Natural killer cell (primary cell): ENCODE results near the gene FAM199X. TPM values are rescaled to one million over a fixed set of nuclear protein-coding genes. Genes with fewer than 3 reads are reported as not detected.

Experiments used
- ATAC-seq, 3 donors: fragments of 150-1000 bp in 2 of 3; fragments of 200-7000 bp in 1 of 3; cut with Tn5 transposase; 1 replicate in 1 of 3; 2 replicates in 2 of 3; pipeline ENCODE4 v1.10.0; 2021; ENCODE audit warnings: mild to moderate bottlenecking in 2 of 3, moderate library complexity in 2 of 3
- DNase-seq, 2 donors: peaks; one replicate each; pipeline versions ENCODE4 v3.0.0 to v3.0.0-alpha.2; 2013 to 2021; ENCODE audit warnings: mixed read lengths in 1 of 2
- H3K27ac ChIP-seq: one replicate; pipeline ENCODE4 v1.5.1; 2013; ENCODE audit warnings: mild to moderate bottlenecking, low read length
- H3K27me3 ChIP-seq: one replicate; pipeline ENCODE4 v1.6.1; 2013; ENCODE audit warnings: low read length; ENCODE audit not compliant: control insufficient read depth, insufficient read depth
- H3K36me3 ChIP-seq: one replicate; pipeline ENCODE4 v1.6.1; 2013; ENCODE audit warnings: low read length; ENCODE audit not compliant: control insufficient read depth, insufficient read depth
- H3K4me1 ChIP-seq: one replicate; pipeline ENCODE4 v1.6.1; 2013; ENCODE audit warnings: low read length; ENCODE audit not compliant: control insufficient read depth, insufficient read depth
- H3K4me3 ChIP-seq: one replicate; pipeline ENCODE4 v1.5.1; 2013; ENCODE audit warnings: low read length
- H3K9me3 ChIP-seq: one replicate; pipeline ENCODE4 v1.6.1; 2013; ENCODE audit warnings: low read length; ENCODE audit not compliant: control insufficient read depth, insufficient read depth
- H3K27ac Mint-ChIP-seq, 2 donors: one replicate each; pipeline ENCODE4 v1.8.0; 2022; ENCODE audit warnings: mild to moderate bottlenecking in 2 of 2, mixed read lengths in 2 of 2, moderate library complexity in 1 of 2
- H3K27me3 Mint-ChIP-seq, 2 donors: one replicate each; pipeline ENCODE4 v1.8.0; 2022; ENCODE audit warnings: low read depth in 2 of 2, mixed read lengths in 2 of 2
- H3K36me3 Mint-ChIP-seq: one replicate; pipeline ENCODE4 v1.8.0; 2022; ENCODE audit warnings: mixed read lengths
- H3K4me1 Mint-ChIP-seq, 2 donors: one replicate each; pipeline ENCODE4 v1.8.0; 2022; ENCODE audit warnings: mixed read lengths in 2 of 2
- H3K4me3 Mint-ChIP-seq: one replicate; pipeline ENCODE4 v1.8.0; 2022; ENCODE audit warnings: mild to moderate bottlenecking, moderate library complexity, mixed read lengths
- H3K9me3 Mint-ChIP-seq, 2 donors: one replicate each; pipeline ENCODE4 v1.8.0; 2022; ENCODE audit warnings: mixed read lengths in 2 of 2
- CTCF ChIP-seq: fragments of 200-600 bp; IDR thresholded peaks from one replicate; pipeline ENCODE4 v1.8.0; 2022; ENCODE audit warnings: antibody characterized with exemption
- WGBS: methylation state at CpG from one replicate; pipeline ENCODE4 v1.1.7; 2013; ENCODE audit warnings: missing lambda C conversion rate; ENCODE audit not compliant: insufficient coverage; 5-methylcytosine and 5-hydroxymethylcytosine counted together
- intact Hi-C: fragments of 100-400 bp; cut with micrococcal nuclease; formaldehyde crosslinking; loops from one replicate; pipeline ENCODE4 v1.14.2; 2022
- total RNA-seq, 4 donors: library from RNA; stranded (reverse); fragments of 120-200 nt in 1 of 4; gene quantifications; one replicate each; pipeline versions ENCODE4 v1.2.3 to v1.2.4, GENCODE V29; 2013 to 2022

The FAM199X gene
- total RNA-seq, 3 donors from 2014 or later (not counting 1 experiment from before 2014, with no cell fraction given) = 31.9 to 35.9 (median 32.6) TPM

GRCh38 chrX:104122829-104123228, 43.4 kb upstream of the FAM199X start:
- no peaks in the 10 kb centered on the region for H3K27me3 Mint-ChIP-seq
- peak in 1 of 2 donors; percentile 34 for DNase-seq
- no peaks in the 10 kb centered on the region for H3K27me3 ChIP-seq
- no peak overlapping the region for H3K4me3 Mint-ChIP-seq
- H3K9me3 ChIP-seq = no peaks in the 10 kb centered on the region
- ATAC-seq = peak in 2 of 3 donors; percentile 29 to 60
- H3K4me1 Mint-ChIP-seq = peaks cover 9 to 19% of the 10 kb centered on the region in 2 donors
- H3K4me1 ChIP-seq = peaks cover 9% of the 10 kb centered on the region
- intact Hi-C loops = no loop called here
- H3K27ac ChIP-seq = no peak overlapping the region
- H3K36me3 ChIP-seq = no peaks in the 10 kb centered on the region
- H3K27ac Mint-ChIP-seq = peak overlapping the region; percentile 50 to 73
- 10% methylated on average over 4 of the region's 5 CpGs for WGBS
- TF ChIP-seq CTCF = no peak
- H3K9me3 Mint-ChIP-seq = no peaks in the 10 kb centered on the region
- H3K36me3 Mint-ChIP-seq = no peaks in the 10 kb centered on the region
- no peak overlapping the region for H3K4me3 ChIP-seq

GRCh38 chrX:104126856-104127255, 39.4 kb upstream of the FAM199X start:
- Histone ChIP-seq H3K4me3 (no peak overlapping the region), H3K27me3 (no peaks in the 10 kb centered on the region), H3K36me3 (peaks cover 5% of the 10 kb centered on the region), H3K9me3 (no peaks in the 10 kb centered on the region), H3K27ac (no peak overlapping the region), H3K4me1 (peaks cover 9% of the 10 kb centered on the region)
- no peak overlapping the region for H3K4me3 Mint-ChIP-seq
- H3K27ac Mint-ChIP-seq = no peak overlapping the region
- no peaks in the 10 kb centered on the region for H3K27me3 Mint-ChIP-seq
- ATAC-seq (no peak), DNase-seq (no peak)
- no CpG with 5 or more reads among the region's 2 CpGs for WGBS
- TF ChIP-seq CTCF = no peak
- H3K36me3 Mint-ChIP-seq = no peaks in the 10 kb centered on the region
- no peaks in the 10 kb centered on the region for H3K9me3 Mint-ChIP-seq
- peaks cover 9 to 14% of the 10 kb centered on the region in 2 donors for H3K4me1 Mint-ChIP-seq
- intact Hi-C loops = no loop called here

GRCh38 chrX:104130808-104131207, 35.4 kb upstream of the FAM199X start:
- WGBS = 96% methylated on average over 6 of the region's 6 CpGs
- no peak for DNase-seq
- Histone ChIP-seq H3K9me3 (no peaks in the 10 kb centered on the region), H3K27me3 (no peaks in the 10 kb centered on the region), H3K4me3 (no peak overlapping the region), H3K27ac (no peak overlapping the region), H3K4me1 (peaks cover 16% of the 10 kb centered on the region), H3K36me3 (peaks cover 5% of the 10 kb centered on the region)
- H3K36me3 Mint-ChIP-seq = no peaks in the 10 kb centered on the region
- H3K27me3 Mint-ChIP-seq = no peaks in the 10 kb centered on the region
- H3K9me3 Mint-ChIP-seq = no peaks in the 10 kb centered on the region
- intact Hi-C loops = no loop called here
- no peak for TF ChIP-seq CTCF
- no peak for ATAC-seq
- H3K4me3 Mint-ChIP-seq = no peak overlapping the region
- H3K27ac Mint-ChIP-seq = no peak overlapping the region
- H3K4me1 Mint-ChIP-seq = peaks cover 20% of the 10 kb centered on the region in 2 donors

- Mint-ChIP-seq H3K4me3 (peak overlapping the region; percentile 56), H3K4me1 (peaks cover 26 to 28% of the 10 kb centered on the region in 2 donors), H3K36me3 (no peaks in the 10 kb centered on the region), H3K27ac (peak overlapping the region in 1 of 2 donors; percentile 58), H3K9me3 (no peaks in the 10 kb centered on the region), H3K27me3 (no peaks in the 10 kb centered on the region)
- DNase-seq = no peak
- Histone ChIP-seq H3K9me3 (no peaks in the 10 kb centered on the region), H3K4me1 (peaks cover 20% of the 10 kb centered on the region), H3K36me3 (peaks cover 3% of the 10 kb centered on the region), H3K27ac (no peak overlapping the region), H3K4me3 (no peak overlapping the region), H3K27me3 (no peaks in the 10 kb centered on the region)
- intact Hi-C loops = no loop called here
- WGBS = 91% methylated on average over 4 of the region's 5 CpGs
- peak in 1 of 3 donors; percentile 21 for ATAC-seq
- no peak for TF ChIP-seq CTCF
Observed at GRCh38 chrX:104134583-104135261, 31.5 kb upstream of the FAM199X start.
